GM12865 (cell line): ENCODE measurements around the gene HDAC10.

ENCODE experiments used
- DNase-seq: peaks from one replicate; pipeline ENCODE4 v3.0.0; 2010; ENCODE audit warnings: low read depth
- H3K4me3 ChIP-seq: 2 replicates; pipeline ENCODE4 v1.5.1; 2011; ENCODE audit warnings: mild to moderate bottlenecking, low read depth, low read length, control low read depth
- TF ChIP-seq, protein P1 (sequence below): IDR thresholded peaks from 2 replicates; pipeline ENCODE4 v1.5.1; 2011; ENCODE audit warnings: low read length, control low read depth, low read depth, inconsistent platforms; ENCODE audit not compliant: insufficient read depth; ENCODE audit errors: missing control alignments

Gene HDAC10

DNA sequence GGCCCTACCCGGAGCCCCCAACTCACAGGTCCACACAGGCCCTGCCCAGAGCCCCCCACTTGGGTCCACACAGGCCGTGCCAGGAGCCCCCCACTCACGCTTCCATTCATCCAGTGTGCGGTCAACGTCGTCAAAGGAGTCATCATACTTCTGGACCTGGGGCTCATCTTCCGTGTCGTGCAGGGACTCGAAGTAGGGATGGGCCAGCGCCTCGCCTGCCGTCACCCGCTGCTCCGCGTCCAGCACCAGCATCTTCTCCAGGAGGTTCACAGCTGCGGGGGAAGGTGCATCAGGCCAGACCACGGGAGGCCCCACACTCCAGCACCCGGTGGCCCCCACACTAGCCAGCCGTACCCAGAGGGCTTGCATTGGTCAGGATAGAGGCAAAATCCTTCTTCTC is 4.0 kb upstream of the HDAC10 start:
- H3K4me3 ChIP-seq = no peak overlapping the region
- DNase-seq = no peak
- TF ChIP-seq, protein P1, sequence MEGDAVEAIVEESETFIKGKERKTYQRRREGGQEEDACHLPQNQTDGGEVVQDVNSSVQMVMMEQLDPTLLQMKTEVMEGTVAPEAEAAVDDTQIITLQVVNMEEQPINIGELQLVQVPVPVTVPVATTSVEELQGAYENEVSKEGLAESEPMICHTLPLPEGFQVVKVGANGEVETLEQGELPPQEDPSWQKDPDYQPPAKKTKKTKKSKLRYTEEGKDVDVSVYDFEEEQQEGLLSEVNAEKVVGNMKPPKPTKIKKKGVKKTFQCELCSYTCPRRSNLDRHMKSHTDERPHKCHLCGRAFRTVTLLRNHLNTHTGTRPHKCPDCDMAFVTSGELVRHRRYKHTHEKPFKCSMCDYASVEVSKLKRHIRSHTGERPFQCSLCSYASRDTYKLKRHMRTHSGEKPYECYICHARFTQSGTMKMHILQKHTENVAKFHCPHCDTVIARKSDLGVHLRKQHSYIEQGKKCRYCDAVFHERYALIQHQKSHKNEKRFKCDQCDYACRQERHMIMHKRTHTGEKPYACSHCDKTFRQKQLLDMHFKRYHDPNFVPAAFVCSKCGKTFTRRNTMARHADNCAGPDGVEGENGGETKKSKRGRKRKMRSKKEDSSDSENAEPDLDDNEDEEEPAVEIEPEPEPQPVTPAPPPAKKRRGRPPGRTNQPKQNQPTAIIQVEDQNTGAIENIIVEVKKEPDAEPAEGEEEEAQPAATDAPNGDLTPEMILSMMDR = no peak

DNA sequence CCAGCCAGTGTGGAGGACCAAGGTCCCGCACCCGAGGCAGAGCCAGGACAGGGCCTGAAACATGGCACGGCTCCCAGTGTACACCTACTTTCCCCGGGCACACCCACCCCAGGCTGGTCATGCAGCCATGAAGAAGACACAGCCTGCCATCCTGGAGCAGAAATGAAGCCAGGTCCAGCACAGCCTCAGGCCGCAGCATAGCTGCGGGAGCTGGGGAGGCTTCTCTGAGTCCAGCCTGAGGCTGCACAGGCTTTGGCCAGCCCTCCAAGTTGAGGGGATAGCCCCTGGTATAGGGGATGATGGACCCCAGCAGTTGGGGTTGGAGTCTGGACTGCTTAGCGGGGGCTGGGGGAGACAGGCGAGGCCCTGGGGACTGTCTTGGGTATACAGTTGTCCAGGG is 2.9 kb upstream of the HDAC10 start:
- DNase-seq = no peak
- H3K4me3 ChIP-seq = no peak overlapping the region
- TF ChIP-seq, protein P1 = no peak

DNA sequence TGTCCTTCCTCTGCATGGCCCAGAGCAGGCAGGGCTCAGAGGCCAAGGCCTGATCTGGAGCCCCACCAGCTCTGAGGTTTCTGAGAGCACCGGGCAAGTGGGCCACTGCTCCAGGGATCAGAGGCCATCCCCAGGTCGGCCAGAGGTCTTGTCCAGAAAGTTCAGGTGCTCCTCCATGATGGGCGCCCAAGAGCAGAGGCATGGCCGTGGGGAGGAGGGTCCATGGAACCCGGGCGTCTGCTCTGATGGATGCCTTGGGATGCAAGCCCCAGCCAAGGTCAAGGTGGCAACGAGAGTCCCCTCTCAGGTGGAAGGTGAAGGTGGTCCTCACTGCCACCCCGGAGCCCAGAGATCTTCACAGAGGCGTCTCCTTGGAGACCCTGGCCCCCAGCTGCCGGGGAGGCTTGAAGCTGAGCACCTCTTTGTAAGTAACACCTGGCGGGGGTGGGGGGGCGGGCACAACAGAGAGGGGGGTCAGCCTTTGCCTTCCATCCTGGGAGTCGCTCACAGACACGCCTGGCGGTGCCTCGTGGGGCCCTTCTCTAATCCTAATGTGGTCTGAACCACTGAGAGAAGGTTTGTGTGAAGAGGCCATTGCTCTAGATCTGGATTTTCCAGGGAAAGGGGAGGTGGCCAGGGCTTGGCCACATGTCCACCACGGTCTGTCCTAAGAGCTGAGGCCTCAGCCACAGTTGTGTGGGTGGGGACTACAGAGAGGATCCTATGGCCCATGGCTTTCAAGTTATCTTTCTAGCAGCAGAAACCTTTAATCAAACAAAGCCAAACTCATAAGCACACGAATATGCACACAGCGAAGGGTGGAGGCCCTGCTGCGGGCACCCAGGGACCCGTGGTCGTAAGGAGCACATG is 2.2 kb upstream of the HDAC10 start:
- TF ChIP-seq, protein P1 = no peak
- H3K4me3 ChIP-seq = no peak overlapping the region
- DNase-seq = no peak

DNA sequence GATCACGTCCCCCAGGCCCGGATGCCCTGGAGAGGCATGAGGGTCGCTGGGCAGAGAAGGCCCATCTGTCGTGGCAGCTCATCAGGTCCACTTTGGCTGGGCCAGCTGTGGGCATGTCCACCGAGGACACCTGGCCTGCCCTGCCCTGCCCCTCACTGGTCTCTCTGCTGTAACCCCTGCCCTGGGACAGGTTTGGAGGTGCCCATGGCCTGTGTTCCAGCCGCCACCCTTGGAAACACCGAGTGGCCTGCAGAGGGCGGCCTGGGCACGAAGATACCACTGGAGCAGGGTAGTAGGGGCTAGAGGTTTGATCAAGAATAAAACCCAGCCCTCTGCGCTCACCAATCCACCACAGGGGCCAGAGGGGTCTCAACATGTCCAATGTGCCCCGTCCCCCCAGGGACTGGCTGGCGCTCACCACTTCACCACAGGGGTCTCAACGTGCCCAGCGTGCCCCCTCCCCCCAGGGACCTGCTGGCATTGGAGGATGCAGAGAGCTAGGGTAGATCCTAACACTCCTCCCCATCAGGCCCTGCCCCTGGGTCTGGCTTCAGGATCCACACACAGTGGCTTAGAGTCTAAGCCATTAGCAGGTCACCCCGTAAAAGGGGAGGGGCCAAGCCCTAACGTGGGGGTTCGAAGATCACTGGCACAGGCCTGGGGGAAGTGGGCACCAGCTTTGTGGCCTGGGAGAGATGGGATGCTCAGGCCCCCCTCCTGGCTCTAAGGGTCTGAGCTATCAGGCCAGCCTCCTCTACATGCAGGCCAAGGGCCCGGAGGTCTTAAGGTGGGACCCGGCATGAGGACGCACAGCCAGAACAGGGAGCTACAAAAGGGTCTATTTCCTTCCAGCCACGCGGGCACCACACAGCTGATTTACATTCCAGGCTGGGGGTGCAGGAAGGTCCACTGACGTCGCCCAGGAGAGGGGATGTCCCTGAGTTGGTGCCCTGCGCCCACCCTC is 1.3 kb upstream of the HDAC10 start:
- TF ChIP-seq, protein P1 = peak; percentile 69
- peak; percentile 72 for DNase-seq
- no peak overlapping the region for H3K4me3 ChIP-seq

DNA sequence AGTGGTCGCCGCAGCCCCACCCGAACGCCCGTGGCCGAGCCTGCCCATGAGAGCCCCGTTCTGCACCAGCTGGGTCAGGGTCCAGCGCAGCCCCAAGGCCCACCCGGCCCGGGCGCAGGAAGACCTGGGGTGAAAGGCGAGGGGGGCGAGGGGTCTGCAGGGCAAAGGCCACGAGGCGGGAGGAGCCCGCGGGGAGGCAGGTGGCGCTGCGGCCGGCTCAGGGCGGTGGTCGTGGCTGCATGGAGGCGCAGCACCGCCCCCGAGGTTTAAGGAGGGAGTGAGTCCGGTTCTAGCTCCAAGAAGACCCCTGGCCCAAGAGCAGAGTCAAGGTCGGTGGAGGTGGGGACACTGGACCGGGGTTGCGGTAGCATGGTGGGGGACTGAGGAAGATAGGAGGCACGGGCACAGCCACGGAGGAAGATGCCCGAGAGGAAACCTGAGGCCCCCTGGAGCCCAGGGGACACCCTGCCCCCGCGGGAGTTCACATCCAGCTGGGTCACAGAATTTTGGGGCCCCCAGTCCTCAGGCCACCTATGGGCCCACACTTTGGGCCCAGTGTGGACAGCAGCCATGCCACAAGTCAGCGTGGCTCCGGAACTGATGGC is 514 bp upstream of the HDAC10 start:
- H3K4me3 ChIP-seq = no peak overlapping the region; the same call in 1 of the 2 replicates
- TF ChIP-seq, protein P1 = no peak
- no peak for DNase-seq

DNA sequence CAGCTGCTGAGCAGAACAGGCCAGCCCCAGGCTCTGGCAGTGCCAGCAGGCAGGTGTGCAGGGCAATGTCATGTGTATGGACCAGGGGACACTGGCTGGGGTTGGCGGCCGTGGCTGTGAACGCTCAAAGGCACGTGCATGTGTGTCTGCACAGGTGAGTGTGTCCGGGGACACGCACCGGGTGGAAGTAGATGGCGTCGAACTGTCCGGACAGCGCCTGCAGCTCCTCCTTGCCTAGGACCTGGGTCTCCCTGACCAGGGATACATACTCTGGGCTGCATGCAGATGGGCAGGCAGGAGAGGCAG is 863 bp downstream of the HDAC10 start:
- peak overlapping the region; percentile 96 for H3K4me3 ChIP-seq
- TF ChIP-seq, protein P1 = no peak
- no peak for DNase-seq
